SU-DHL-6 (cell line): ENCODE measurements around the gene WNT7B.

ENCODE experiments used
- EZH2phosphoT487 ChIP-seq: fragments of 200-600 bp; sonication (generic), shearing (Covaris generic); conservative IDR thresholded peaks from 2 replicates; pipeline ENCODE4 v1.6.1; 2018; ENCODE audit warnings: mild to moderate bottlenecking, antibody characterized with exemption, low read length, moderate library complexity, mixed read lengths
- TF ChIP-seq, protein P1 (sequence below): fragments of 200-600 bp; sonication (generic); IDR thresholded peaks from one replicate; pipeline ENCODE4 v1.5.1; 2017; ENCODE audit warnings: antibody characterized with exemption, mild to moderate bottlenecking, low read length, moderate library complexity; ENCODE audit not compliant: insufficient read depth, poor library complexity, severe bottlenecking

DNA sequence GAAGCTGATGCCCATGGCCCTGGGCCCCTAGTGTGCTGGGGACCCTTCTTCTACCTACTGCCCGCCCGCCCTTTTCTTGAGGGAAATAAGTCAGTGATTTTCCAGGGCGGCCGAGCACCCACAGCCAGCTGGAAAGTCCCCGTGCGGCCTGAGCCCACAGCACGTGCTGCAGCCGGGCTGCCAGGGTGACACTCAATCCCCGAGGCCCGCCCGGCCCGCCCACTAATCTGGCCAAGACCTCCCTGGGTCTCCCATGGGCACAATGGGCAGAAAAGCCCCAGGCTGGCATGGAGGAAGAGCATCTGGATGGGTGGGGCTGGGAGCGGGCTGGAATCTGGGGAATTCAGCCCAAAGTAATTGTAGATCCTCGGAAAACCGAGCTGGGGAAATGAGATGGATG is 24.8 kb downstream of the WNT7B start:
- TF ChIP-seq, protein P1, sequence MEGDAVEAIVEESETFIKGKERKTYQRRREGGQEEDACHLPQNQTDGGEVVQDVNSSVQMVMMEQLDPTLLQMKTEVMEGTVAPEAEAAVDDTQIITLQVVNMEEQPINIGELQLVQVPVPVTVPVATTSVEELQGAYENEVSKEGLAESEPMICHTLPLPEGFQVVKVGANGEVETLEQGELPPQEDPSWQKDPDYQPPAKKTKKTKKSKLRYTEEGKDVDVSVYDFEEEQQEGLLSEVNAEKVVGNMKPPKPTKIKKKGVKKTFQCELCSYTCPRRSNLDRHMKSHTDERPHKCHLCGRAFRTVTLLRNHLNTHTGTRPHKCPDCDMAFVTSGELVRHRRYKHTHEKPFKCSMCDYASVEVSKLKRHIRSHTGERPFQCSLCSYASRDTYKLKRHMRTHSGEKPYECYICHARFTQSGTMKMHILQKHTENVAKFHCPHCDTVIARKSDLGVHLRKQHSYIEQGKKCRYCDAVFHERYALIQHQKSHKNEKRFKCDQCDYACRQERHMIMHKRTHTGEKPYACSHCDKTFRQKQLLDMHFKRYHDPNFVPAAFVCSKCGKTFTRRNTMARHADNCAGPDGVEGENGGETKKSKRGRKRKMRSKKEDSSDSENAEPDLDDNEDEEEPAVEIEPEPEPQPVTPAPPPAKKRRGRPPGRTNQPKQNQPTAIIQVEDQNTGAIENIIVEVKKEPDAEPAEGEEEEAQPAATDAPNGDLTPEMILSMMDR, result no peak
- TF ChIP-seq EZH2phosphoT487, result no peak
